Measurements from ENCODE around the gene THAP3.

Gene THAP3

GRCh38 chr1:6586404-6586816 lies 38.3 kb upstream of the THAP3 start:
- no peak for TF ChIP-seq CTCF (IDR thresholded peaks at IDR 0.05; ENCODE audit: low read depth, low read length, missing control alignments)
- H3K4me3 ChIP-seq (replicated peaks; ENCODE audit: low read depth, low read length): no peak overlapping the region
- no peak for DNase-seq (ENCODE audit: extremely low read depth, low read depth)

- no peak for DNase-seq (ENCODE audit: extremely low read depth, low read depth)
- no peak for TF ChIP-seq CTCF (IDR thresholded peaks at IDR 0.05; ENCODE audit: low read depth, low read length, missing control alignments)
- no peak overlapping the region for H3K4me3 ChIP-seq (replicated peaks; ENCODE audit: low read depth, low read length)
Observed at GRCh38 chr1:6587261-6588005, 37.2 kb upstream of the THAP3 start.

GRCh38 chr1:6588128-6588892 lies 36.4 kb upstream of the THAP3 start:
- no peak for TF ChIP-seq CTCF (IDR thresholded peaks at IDR 0.05; ENCODE audit: low read depth, low read length, missing control alignments)
- no peak for DNase-seq (ENCODE audit: extremely low read depth, low read depth)
- no peak overlapping the region for H3K4me3 ChIP-seq (replicated peaks; ENCODE audit: low read depth, low read length)

- H3K4me3 ChIP-seq (replicated peaks; ENCODE audit: low read depth, low read length): no peak overlapping the region
- no peak for DNase-seq (ENCODE audit: extremely low read depth, low read depth)
- no peak for TF ChIP-seq CTCF (IDR thresholded peaks at IDR 0.05; ENCODE audit: low read depth, low read length, missing control alignments)
Observed at GRCh38 chr1:6588893-6589520, 35.7 kb upstream of the THAP3 start.

- TF ChIP-seq CTCF (IDR thresholded peaks at IDR 0.05; ENCODE audit: low read depth, low read length, missing control alignments): no peak
- H3K4me3 ChIP-seq (replicated peaks; ENCODE audit: low read depth, low read length): no peak overlapping the region
- no peak for DNase-seq (ENCODE audit: extremely low read depth, low read depth)
Observed at GRCh38 chr1:6590046-6590445, 34.6 kb upstream of the THAP3 start.

GRCh38 chr1:6591222-6591621 lies 33.4 kb upstream of the THAP3 start:
- TF ChIP-seq CTCF (IDR thresholded peaks at IDR 0.05; ENCODE audit: low read depth, low read length, missing control alignments): no peak
- no peak overlapping the region for H3K4me3 ChIP-seq (replicated peaks; ENCODE audit: low read depth, low read length)
- no peak for DNase-seq (ENCODE audit: extremely low read depth, low read depth)

All from HFF-Myc (cell line).